Pancreas (tissue), 10 donors: ENCODE results near the gene GRK4. TPM values are rescaled to one million over a fixed set of nuclear protein-coding genes. Genes with fewer than 3 reads are reported as not detected.
A peak's percentile ranks its signal among the peaks of the same experiment; 100 is the strongest.

Experiments used
- ATAC-seq, 4 donors: fragments of 200-7000 bp; cut with Tn5 transposase; one replicate each; pipeline versions ENCODE4 v1.8.0 to v1.9.1; 2020; ENCODE audit warnings: mild to moderate bottlenecking in 4 of 4, moderate library complexity in 4 of 4
- DNase-seq, 6 donors: peaks; one replicate each; pipeline ENCODE4 v3.0.0-alpha.2; 2020
- FAIRE-seq: peaks from 2 replicates; lab custom pipeline; 2012; peaks lifted over from hg19 to GRCh38; lab: Jason Lieb, UNC
- H3K27ac ChIP-seq, 4 donors: fragments of 200-600 bp; sonication (generic); 1 replicate in 3 of 4; 2 replicates in 1 of 4; pipeline versions ENCODE4 v1.5.0 to v1.8.0; 2020
- H3K27me3 ChIP-seq, 4 donors: fragments of 200-600 bp; one replicate each; pipeline ENCODE4 v1.8.0; 2021
- H3K36me3 ChIP-seq, 3 donors: fragments of 200-600 bp; sonication (generic) in 1 of 3; one replicate each; pipeline versions ENCODE4 v1.5.0 to v1.8.0; 2020 to 2021
- H3K4me1 ChIP-seq, 3 donors: fragments of 200-600 bp; one replicate each; pipeline ENCODE4 v1.8.0; 2021
- H3K4me3 ChIP-seq, 4 donors: fragments of 200-600 bp; sonication (generic) in 2 of 4; one replicate each; pipeline versions ENCODE4 v1.5.0 to v1.8.0; 2020 to 2021
- H3K9me3 ChIP-seq, 4 donors: fragments of 200-600 bp; one replicate each; pipeline ENCODE4 v1.8.0; 2021
- WGBS, 2 donors: extraction: QIAGEN DNeasy Blood & Tissue Kit; methylation state at CpG; one replicate each; pipeline ENCODE4 v1.1.7; 2013; 5-methylcytosine and 5-hydroxymethylcytosine counted together
- intact Hi-C, 3 donors: fragments of 100-400 bp; cut with DNase I; formaldehyde crosslinking; loops; one replicate each; pipeline versions ENCODE4 v1.11.1 to v1.14.2; 2022
- polyA plus RNA-seq, 2 donors: library from polyadenylated mRNA; stranded (reverse); fragments of 200-250 nt; gene quantifications; one replicate each; pipeline ENCODE4 v1.2.3, GENCODE V29; 2013
- total RNA-seq, 6 donors: library from RNA; stranded (reverse); fragmentation: NEBNext Ultra II Directional in 4 of 6; extraction: Animal tissue kit (Norgen Biotek cat#: 25700) in 4 of 6; gene quantifications; one replicate each; pipeline versions ENCODE4 v1.2.1 to v1.2.4, GENCODE V29; 2021 to 2023
- TF ChIP-seq, protein P1 (sequence below), 4 donors: fragments of 200-600 bp; sonication (generic) in 3 of 4; IDR thresholded peaks; one replicate each; pipeline versions ENCODE4 v1.5.0 to v1.8.0; 2021; ENCODE audit warnings: antibody characterized with exemption in 4 of 4
- donor health status: healthy with polysubstance abuse.
- donor health status: DM: no; HTN: no; CAD: no; lungs with moderate emphysema.
- donor health status: DM: no; HTN: no; CAD: no.
- donor health status: control.
- donor health status: control.
- donor health status: Bipolar disorder and iron deficiency.
- donor health status: DM: yes; HTN: yes; CAD: no.
- donor health status: DM: no; HTN: no; CAD: no.
- donor health status: DM: no; HTN: no; CAD: no.
- donor health status: DM: yes; HTN: yes; CAD: no.

The GRK4 gene
- total and polyA plus RNA-seq, 8 donors: 4.6 to 9.7 (median 5.7) TPM

DNA sequence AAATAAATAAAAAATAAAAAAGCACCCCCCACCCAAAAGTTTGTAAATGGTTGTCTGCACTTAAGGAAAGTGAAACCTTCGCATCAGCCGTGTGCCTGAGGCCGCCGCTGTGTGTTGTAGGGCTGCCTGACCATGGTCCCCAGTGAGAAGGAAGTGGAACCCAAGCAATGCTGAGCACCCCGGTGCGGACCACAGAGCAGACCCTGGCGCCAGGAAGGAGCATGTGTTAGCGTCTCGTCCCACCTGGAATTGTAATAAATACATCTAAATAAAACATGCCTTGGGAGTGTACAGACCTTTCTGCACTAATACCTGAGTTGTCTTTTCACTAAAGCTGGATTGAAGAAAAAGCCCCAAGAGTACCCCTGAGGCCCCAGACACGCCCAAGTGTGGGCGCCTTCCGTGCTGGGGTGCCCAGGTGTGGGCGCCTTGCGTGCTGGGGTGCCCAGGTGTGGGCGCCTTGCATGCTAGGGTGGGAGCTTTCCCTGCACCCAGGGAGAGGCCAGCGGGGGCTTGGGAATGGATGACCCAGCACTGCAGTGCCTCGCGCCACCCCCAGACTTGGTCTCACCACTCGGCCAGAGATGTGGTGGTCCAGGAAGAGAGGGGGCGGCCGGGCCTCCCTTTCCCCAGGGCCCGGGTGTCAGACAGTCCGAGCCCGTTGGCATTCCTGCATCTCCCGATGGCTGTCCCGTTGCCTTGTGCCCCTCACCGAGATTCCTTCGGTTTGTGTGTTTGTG is 77.3 kb downstream of the GRK4 start:
- TF ChIP-seq, protein P1, sequence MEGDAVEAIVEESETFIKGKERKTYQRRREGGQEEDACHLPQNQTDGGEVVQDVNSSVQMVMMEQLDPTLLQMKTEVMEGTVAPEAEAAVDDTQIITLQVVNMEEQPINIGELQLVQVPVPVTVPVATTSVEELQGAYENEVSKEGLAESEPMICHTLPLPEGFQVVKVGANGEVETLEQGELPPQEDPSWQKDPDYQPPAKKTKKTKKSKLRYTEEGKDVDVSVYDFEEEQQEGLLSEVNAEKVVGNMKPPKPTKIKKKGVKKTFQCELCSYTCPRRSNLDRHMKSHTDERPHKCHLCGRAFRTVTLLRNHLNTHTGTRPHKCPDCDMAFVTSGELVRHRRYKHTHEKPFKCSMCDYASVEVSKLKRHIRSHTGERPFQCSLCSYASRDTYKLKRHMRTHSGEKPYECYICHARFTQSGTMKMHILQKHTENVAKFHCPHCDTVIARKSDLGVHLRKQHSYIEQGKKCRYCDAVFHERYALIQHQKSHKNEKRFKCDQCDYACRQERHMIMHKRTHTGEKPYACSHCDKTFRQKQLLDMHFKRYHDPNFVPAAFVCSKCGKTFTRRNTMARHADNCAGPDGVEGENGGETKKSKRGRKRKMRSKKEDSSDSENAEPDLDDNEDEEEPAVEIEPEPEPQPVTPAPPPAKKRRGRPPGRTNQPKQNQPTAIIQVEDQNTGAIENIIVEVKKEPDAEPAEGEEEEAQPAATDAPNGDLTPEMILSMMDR (IDR thresholded peaks at IDR 0.05): no peak
- no peak for DNase-seq
- H3K27ac ChIP-seq: no peak overlapping the region
- no peaks in the 10 kb centered on the region for H3K9me3 ChIP-seq
- ATAC-seq: no peak
- intact Hi-C loops: no loop called here
- WGBS, 2 donors: 86 to 89% methylated on average over 28 of the region's 28 CpGs
- no peak overlapping the region for H3K4me3 ChIP-seq
- H3K27me3 ChIP-seq: no peaks in the 10 kb centered on the region
- FAIRE-seq: no peak
- no peaks in the 10 kb centered on the region for H3K36me3 ChIP-seq
- peaks cover 0 to 7% (median 0%) of the 10 kb centered on the region in 3 donors for H3K4me1 ChIP-seq

DNA sequence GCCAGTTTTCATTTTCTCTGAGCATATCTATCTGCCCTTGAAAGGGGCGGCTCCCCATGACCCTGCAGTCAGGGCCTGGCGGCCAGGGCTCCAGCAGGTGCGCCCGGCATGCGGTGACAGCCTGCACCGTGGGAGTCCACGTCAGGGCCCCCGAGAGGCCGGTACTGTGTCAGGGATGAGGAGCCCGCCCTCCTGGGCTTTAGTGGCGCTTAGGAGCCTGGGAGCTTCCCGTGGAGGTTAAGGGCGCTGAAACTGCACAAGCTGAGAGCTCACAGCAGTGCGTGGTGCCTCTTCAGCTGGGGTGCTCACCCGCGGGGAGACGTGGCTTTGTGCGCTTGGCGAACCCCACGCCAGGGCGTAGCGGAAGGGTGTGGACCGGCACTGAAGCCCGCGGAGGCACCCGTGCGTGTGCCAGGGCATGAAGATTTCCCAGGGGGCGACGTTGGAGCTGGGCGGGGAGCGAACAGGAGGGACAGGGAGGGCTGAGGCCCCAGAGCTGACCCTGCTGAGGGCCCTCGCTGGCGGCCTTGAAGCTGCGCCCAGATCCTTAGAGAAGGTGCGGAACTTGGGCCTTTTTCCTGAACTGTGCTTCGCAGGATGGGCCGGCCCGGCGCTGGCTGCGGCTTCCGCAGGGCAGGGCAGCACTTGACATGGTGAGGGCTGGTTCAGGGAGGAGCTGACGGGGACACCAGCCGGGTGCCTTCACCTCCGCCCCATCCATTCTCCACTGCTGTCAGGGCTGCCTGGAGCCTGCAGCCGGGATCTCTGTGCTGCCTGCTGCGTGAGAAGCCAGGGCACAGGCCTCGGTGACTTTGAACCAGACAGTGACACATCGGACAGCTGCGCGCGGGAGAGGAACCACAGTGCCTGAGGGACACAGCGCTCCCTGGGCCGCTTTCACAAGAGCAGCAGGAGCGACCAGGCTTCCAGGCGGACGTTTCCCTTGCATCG is 78.1 kb downstream of the GRK4 start:
- Histone ChIP-seq H3K4me1 (peaks cover 0 to 7% (median 0%) of the 10 kb centered on the region in 3 donors), H3K27ac (peak overlapping the region in 2 of 4 donors; percentile 18 to 34), H3K9me3 (no peaks in the 10 kb centered on the region), H3K27me3 (no peaks in the 10 kb centered on the region), H3K36me3 (no peaks in the 10 kb centered on the region), H3K4me3 (peak overlapping the region in 2 of 4 donors; percentile 6 to 42)
- DNase-seq (peak in 2 of 6 donors; percentile 17 to 67), FAIRE-seq (no peak), ATAC-seq (peak in 3 of 4 donors; percentile 35 to 63 (median 58))
- intact Hi-C loops: no loop called here
- 56 to 64% methylated on average over 56 to 57 of the region's 57 CpGs for WGBS, 2 donors
- TF ChIP-seq, protein P1 (IDR thresholded peaks at IDR 0.05): no peak

DNA sequence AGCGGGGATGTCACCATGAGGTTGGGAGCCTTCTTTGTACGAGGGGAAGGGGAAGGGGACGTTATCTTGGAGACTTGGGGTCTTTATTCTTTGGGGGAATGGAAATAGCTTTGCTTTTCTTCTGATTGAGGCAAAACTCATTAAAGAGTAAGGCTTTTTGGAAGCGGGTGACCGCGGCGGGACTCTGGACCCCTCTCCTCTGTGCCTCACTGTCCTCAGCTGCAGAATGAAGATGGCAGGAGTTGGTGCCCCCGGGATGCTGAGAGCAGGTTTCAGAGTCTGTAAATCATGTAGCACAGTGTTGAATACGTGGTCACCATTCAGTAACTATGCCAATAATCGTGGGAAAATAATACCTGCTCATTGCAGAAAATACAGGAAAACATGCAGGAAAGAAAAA is 78.9 kb downstream of the GRK4 start:
- no peak for DNase-seq
- WGBS, 2 donors: 75 to 76% methylated on average over 10 of the region's 10 CpGs
- H3K4me1 ChIP-seq: peaks cover 0 to 7% (median 0%) of the 10 kb centered on the region in 3 donors
- H3K27ac ChIP-seq: peak overlapping the region in 1 of 4 donors; percentile 34
- intact Hi-C loops: no loop called here
- H3K9me3 ChIP-seq: no peaks in the 10 kb centered on the region
- H3K27me3 ChIP-seq: no peaks in the 10 kb centered on the region
- no peak for ATAC-seq
- TF ChIP-seq, protein P1 (IDR thresholded peaks at IDR 0.05): no peak
- no peaks in the 10 kb centered on the region for H3K36me3 ChIP-seq
- no peak for FAIRE-seq
- H3K4me3 ChIP-seq: peak overlapping the region in 1 of 4 donors; percentile 42

DNA sequence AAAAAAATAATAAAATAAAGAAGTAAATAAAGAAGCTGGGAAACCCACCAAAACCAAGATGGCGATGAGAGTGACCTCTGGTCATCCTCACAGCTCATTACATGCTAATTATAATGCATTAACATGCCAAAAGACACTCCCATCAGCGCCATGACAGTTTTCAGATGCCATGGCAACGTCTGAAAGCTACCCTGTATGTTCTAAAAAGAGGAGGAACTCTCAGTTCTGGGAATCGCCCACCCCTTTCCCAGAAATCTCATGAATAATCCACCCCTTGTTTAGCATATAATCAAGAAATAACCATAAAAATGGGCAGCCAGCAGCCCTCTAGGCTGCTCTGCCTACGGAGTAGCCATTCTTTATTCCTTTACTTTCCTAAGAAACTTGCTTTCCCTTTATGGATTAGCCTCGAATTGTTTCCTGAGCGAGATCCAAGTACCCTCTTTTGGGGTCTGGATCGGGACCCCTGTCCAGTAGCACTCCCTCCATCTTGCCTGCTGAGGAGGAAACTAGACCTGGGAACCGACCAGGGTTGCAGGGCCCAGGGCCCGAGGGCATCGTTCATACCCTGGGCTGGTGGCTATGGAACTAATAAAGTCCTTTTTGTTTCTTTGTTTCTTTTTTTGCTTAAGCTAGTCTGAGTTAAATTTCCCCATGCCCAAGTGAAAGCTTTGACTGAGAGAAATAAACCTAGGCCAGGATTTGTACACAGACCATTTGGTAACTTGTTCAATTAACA is 80.1 kb downstream of the GRK4 start:
- intact Hi-C loops: no loop called here
- Histone ChIP-seq H3K9me3 (no peaks in the 10 kb centered on the region), H3K4me3 (no peak overlapping the region), H3K36me3 (no peaks in the 10 kb centered on the region), H3K27me3 (no peaks in the 10 kb centered on the region), H3K27ac (no peak overlapping the region), H3K4me1 (peaks cover 0 to 7% (median 0%) of the 10 kb centered on the region in 3 donors)
- 82 to 89% methylated on average over 11 of the region's 11 CpGs for WGBS, 2 donors
- FAIRE-seq (no peak), DNase-seq (no peak), ATAC-seq (no peak)
- TF ChIP-seq, protein P1 (IDR thresholded peaks at IDR 0.05): no peak
